GM12892 (cell line): ENCODE measurements around the gene SH3RF2.

Source experiments
- POLR2A ChIP-seq: IDR thresholded peaks from 2 replicates; pipeline ENCODE4 v1.6.1; 2011; ENCODE audit warnings: low read depth, low read length, control low read depth
- POLR2AphosphoS5 ChIP-seq: IDR thresholded peaks from 2 replicates; pipeline ENCODE4 v1.6.1; 2011; ENCODE audit warnings: low read depth, low read length, control low read depth
- TAF1 ChIP-seq: IDR thresholded peaks from 2 replicates; pipeline ENCODE4 v1.6.1; 2011; ENCODE audit warnings: low read depth, mild to moderate bottlenecking, control low read depth, low read length, borderline replicate concordance

DNA sequence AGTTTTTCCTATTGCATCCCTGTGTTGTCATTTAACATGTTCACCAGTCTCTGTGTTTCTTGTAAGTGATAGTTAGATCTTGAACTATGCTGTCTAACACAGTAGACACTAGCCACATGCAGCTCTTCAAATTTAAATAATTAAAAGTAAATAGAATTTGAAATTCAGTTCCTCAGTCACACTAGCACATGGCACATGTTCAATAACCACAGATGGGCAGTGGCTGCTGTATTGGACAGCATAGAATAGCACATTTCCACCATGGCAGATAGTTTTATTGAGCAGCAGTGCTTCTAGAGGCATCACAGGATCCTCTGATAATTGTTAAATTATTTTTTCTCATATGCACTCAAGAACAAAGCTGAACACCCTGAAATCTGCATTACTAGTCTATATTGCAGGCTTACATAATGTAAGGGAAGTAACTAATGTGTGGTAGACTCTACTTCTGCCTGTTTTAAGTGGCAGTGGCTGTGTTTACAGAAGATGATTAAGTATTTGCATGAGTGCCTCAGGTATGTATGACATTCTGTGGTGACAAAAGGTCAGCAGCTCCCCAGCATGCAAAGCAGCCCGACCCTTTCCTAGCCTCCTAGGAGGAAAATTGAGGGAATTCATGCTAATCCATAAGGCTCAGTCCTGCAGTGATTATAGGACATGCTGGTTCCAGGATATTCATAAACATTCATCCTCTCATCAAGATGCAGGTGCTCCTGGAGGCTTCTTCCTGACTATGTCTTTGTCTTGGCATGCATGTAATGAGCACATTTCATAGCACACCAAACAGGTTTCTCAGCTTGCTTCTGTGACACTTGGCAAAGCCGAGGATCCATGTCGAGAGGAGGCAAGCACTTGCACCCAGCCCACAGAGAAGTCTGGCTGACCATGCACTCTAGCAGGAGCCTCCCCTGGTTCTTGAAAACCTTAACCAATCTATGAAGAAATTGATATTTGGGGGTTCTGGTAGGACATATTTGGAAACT, 45.5 kb downstream of the SH3RF2 start:
- no peak for TF ChIP-seq POLR2A
- TF ChIP-seq TAF1 = no peak
- TF ChIP-seq POLR2AphosphoS5 = no peak
